LNCAP (cell line): Measurements from ENCODE around the gene TMEM94.

ENCODE experiments used
- CTCF ChIP-seq: fragments of 450-650 bp; IDR thresholded peaks from 2 replicates; pipeline ENCODE4 v1.5.1; 2017; ENCODE audit warnings: mild to moderate bottlenecking

TMEM94 gene

GRCh38 chr17:75459246-75459589, 2.8 kb downstream of the TMEM94 start:
- TF ChIP-seq CTCF = no peak

- no peak for TF ChIP-seq CTCF
Observed at GRCh38 chr17:75459590-75460267, 3.3 kb downstream of the TMEM94 start.

GRCh38 chr17:75460295-75460694, 3.9 kb downstream of the TMEM94 start:
- TF ChIP-seq CTCF = no peak

GRCh38 chr17:75463603-75464002, 7.2 kb downstream of the TMEM94 start:
- TF ChIP-seq CTCF = no peak

GRCh38 chr17:75465039-75465438, 8.6 kb downstream of the TMEM94 start:
- no peak for TF ChIP-seq CTCF

- TF ChIP-seq CTCF = no peak
Observed at GRCh38 chr17:75468291-75468754, 11.9 kb downstream of the TMEM94 start.

- TF ChIP-seq CTCF = no peak
Observed at GRCh38 chr17:75468779-75469373, 12.4 kb downstream of the TMEM94 start.
